ENCODE data around the gene CRACDL.

- TF ChIP-seq POLR2A (IDR thresholded peaks at IDR 0.05; ENCODE audit: low read depth, low read length) = no peak
- no peak for TF ChIP-seq MAX (IDR thresholded peaks at IDR 0.05; ENCODE audit: insufficient read depth, insufficient read length)
- TF ChIP-seq CTCF (IDR thresholded peaks at IDR 0.05; ENCODE audit: extremely low read depth in 1 of 2, insufficient read depth in 1 of 2, low read depth in 1 of 2, low read length in 2 of 2) = no peak
- TF ChIP-seq JUN (IDR thresholded peaks at IDR 0.05; ENCODE audit: borderline replicate concordance, insufficient read depth, insufficient read length, low read depth) = no peak
- no peak for TF ChIP-seq POLR2AphosphoS5 (IDR thresholded peaks at IDR 0.05; ENCODE audit: insufficient read depth, low read depth, low read length)
- no peak for TF ChIP-seq EZH2 (IDR thresholded peaks at IDR 0.05; ENCODE audit: borderline replicate concordance, low read depth, low read length, severe bottlenecking)
- no peak for TF ChIP-seq FOS (IDR thresholded peaks at IDR 0.05; ENCODE audit: borderline replicate concordance, insufficient read depth, low read length)
- no peak for TF ChIP-seq MYC (IDR thresholded peaks at IDR 0.05; ENCODE audit: low read depth, low read length)
- no peak for TF ChIP-seq GATA2 (IDR thresholded peaks at IDR 0.05; ENCODE audit: insufficient read depth, insufficient read length, low read depth, low read length)
Measured at GRCh38 chr2:98869870-98870269, 66.2 kb downstream of the CRACDL start.
